Astrocyte of the spinal cord (primary cell): ENCODE results near the gene SCYGR1.
"Not testable (repeated sequence)": the region's sequence is repeated elsewhere in the genome, so short reads cannot be mapped to it uniquely, and the experiment has no call there.

Experiments
- DNase-seq: peaks from one replicate; pipeline ENCODE4 v3.0.0; 2011; ENCODE audit warnings: low read depth, low spot score
- H3K4me3 ChIP-seq: 2 replicates; pipeline ENCODE4 v1.5.1; 2011; ENCODE audit warnings: low read depth, mild to moderate bottlenecking, low read length, moderate library complexity
- in situ Hi-C: cut with HindIII; loops from 2 replicates; pipeline ENCODE4 v1.10.0; 2017; ENCODE audit warnings: low sequenced_read_pairs
- TF ChIP-seq, protein P1 (sequence below): IDR thresholded peaks from 2 replicates; pipeline ENCODE4 v1.5.1; 2012; ENCODE audit warnings: low read depth, mild to moderate bottlenecking, low read length, inconsistent platforms

Gene SCYGR1

DNA sequence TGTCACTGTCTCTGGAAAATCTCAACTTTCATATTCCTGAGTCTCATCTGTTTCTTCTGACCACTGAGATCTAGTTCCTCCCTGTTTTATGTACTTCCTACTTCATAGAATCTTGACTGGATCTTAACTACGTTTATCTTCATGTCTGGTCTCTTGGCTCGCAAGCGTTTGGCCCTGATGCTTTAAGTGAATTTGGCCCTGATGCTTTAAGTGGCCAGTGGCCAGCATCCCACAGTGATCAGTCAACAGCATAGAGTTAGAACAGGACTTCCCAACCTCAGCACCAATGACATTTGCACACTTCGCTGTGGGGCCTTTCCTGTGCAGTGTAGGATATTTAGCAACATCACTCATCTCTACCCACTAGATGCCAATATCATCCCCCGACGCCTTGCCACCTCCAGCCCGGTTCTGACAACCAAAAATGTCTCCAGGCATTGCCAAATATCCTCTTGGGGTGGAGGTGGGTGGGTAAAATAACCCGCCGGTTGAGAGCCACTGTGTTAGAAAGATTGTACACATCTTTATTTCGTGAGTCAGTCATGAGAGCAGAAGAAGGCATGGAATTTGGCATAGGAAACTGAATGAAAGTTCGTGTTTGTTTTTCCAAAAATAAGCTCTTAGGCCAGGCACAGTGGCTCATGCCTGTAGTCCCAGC is 20.9 kb downstream of the SCYGR1 start:
- TF ChIP-seq, protein P1, sequence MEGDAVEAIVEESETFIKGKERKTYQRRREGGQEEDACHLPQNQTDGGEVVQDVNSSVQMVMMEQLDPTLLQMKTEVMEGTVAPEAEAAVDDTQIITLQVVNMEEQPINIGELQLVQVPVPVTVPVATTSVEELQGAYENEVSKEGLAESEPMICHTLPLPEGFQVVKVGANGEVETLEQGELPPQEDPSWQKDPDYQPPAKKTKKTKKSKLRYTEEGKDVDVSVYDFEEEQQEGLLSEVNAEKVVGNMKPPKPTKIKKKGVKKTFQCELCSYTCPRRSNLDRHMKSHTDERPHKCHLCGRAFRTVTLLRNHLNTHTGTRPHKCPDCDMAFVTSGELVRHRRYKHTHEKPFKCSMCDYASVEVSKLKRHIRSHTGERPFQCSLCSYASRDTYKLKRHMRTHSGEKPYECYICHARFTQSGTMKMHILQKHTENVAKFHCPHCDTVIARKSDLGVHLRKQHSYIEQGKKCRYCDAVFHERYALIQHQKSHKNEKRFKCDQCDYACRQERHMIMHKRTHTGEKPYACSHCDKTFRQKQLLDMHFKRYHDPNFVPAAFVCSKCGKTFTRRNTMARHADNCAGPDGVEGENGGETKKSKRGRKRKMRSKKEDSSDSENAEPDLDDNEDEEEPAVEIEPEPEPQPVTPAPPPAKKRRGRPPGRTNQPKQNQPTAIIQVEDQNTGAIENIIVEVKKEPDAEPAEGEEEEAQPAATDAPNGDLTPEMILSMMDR = no peak
- H3K4me3 ChIP-seq = no peak overlapping the region
- in situ Hi-C loops = no loop called here
- DNase-seq = peak; percentile 86

DNA sequence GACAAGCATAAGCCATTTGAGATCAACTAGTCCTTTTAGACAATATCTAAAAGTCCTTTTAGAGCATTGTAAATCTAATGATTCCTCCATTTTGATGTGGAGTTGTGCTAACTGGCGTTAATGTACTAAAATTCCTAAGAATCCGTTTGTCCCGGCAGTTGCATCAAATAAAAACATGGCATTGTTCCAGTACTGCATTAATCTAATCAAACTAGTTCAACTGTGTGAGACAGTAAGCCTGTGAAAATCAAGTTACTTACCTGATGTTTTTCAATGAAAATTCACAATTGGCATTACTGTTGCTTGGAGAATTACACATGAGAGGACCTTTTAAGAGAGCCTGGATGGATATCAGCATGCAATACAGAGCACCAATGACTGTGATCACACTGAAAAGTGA is 21.9 kb downstream of the SCYGR1 start:
- in situ Hi-C loops = no loop called here
- no peak for DNase-seq
- H3K4me3 ChIP-seq = no peak overlapping the region
- TF ChIP-seq, protein P1 = no peak

DNA sequence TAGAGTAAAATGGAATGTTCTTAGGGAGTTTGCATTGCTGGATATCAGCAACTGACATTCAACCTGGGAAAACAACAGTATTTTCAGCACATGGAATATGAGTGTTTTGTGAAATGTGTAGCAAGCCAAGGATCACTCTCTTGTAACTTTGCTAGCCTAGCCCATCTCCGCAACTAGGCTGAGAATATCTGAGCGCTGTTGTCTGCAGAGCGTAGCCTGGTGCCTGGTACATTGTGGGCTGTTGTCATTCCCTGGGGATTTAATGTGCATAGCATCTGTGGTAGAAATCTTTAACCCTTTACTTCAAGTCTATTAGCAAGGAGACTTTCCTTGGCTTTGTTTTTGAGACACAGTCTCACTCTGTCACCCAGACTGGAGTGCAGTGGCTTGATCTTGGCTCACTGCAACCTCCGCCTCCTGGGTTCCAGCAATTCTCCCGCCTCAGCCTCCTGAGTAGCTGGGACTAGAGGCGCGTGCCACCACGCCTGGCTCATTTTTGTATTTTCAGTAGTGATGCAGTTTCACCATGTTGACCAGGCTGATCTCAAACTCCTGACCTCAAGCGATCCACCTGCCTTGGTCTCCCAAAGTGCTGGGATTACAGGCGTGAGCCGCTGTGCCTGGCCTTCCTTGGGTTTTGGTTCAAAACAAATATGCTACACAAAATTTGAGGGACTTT is 23.0 kb downstream of the SCYGR1 start:
- H3K4me3 ChIP-seq, in situ Hi-C loops: not testable (repeated sequence)
- DNase-seq = peak; percentile 9

DNA sequence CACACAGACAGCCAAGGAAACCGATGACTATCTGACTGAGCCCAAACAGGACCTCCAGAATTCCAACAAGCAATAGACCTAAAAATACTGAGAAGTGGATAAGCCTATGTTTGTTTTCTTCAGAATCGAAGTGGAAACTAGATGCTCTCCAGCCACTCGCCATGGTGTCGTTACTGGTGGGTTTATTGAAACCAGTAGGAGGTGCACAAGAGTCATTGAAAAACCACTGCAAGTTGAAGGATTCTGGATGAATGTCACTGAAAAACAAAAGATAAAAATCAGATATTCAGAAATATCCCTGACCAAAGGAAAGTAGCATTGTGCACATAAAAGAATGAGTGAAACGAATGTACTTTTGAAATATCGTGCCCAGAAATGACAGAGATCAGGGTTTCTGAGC is 24.0 kb downstream of the SCYGR1 start:
- TF ChIP-seq, protein P1 = peak; percentile 9
- in situ Hi-C loops = no loop called here
- DNase-seq = no peak
- H3K4me3 ChIP-seq = no peak overlapping the region

DNA sequence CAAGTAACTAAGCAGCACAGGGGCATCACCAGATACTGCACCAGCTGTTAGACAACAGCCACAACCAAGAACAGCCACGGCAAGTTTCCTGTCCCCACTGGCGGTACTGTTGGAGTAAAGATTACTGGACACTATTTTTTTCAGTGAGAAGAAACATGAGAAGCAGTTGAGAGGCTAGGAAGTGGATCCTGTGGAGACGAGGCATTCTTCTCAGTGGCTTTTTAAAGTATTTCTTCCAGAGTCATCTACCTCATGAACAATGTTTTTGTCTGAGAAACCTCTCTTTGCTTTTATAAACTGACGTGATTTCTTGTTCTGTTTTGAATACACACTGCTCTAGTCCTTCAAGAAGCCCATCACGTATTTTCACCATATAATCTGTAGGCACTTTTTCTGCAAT is 27.4 kb downstream of the SCYGR1 start:
- H3K4me3 ChIP-seq = no peak overlapping the region
- peak; percentile 50 for DNase-seq
- in situ Hi-C loops = no loop called here
- TF ChIP-seq, protein P1 = no peak

DNA sequence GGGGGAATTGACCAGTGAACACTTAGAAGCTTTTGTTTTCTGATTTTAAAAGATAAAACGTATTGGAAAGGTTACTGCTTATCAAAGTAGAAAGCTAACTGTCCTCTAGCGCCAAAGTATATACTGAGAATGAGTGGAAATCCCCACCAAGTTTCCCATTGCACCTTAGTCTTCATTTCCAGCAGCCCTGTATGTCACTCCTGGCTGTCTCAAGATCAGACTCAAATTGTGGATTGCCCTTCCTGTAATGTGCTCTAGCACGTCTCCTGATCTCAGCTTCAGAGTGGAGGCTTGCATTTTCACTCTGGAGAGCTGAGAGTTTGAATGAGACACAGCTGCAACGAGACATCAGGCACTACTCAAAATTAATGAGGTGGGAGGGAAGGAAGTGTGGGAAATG is 36.1 kb downstream of the SCYGR1 start:
- DNase-seq = no peak
- TF ChIP-seq, protein P1 = no peak
- no peak overlapping the region for H3K4me3 ChIP-seq
- in situ Hi-C loops = no loop called here

DNA sequence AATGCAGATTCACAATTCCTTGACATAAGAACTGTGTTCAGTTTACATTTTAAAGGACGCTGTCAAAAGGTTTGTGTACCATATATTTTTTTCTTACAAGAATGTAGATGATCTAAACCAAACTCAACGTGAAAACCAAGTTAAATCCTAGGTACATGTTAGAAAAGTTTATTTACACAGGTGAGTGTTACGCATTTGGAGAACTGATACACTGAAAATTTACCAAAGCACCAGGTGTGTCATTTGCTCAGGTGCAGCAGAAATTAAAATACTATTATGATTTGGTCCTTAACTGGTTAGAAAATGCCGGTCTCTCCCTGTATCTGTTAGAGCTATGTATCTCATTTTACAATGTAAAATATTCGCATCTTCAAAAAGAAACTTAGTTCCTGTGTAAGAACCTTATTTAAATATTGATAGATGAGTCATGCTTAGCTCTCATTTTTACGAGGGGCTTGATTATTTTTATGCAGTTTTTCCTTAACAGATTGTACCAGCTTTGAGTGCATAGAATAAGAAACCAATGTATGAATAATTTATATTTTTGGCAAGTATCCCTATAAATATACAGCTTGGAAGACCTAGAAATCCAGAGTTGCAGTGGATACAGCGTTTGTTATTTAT is 37.6 kb downstream of the SCYGR1 start:
- in situ Hi-C loops = no loop called here
- DNase-seq = no peak
- no peak overlapping the region for H3K4me3 ChIP-seq
- TF ChIP-seq, protein P1 = no peak
